Body of pancreas (tissue), 4 donors: ENCODE data around the gene LBP. TPM values are rescaled to one million over a fixed set of nuclear protein-coding genes. Genes with fewer than 3 reads are reported as not detected.

ENCODE experiments used
- ATAC-seq: fragments of 150-250 bp; one replicate; pipeline ENCODE4 v1.9.1; 2016
- DNase-seq, 4 donors: peaks; one replicate each; pipeline ENCODE4 v3.0.0-alpha.2; 2019
- H3K27ac ChIP-seq, 4 donors: fragments of 200-600 bp; sonication (generic); 1 replicate in 3 of 4; 2 replicates in 1 of 4; pipeline versions ENCODE4 v1.5.1 to v1.6.1; 2016 to 2019; ENCODE audit warnings: mild to moderate bottlenecking in 1 of 4, mixed read lengths in 1 of 4, moderate library complexity in 1 of 4
- H3K27me3 ChIP-seq, 2 donors: fragments of 200-600 bp; sonication (generic); one replicate each; pipeline ENCODE4 v1.6.0; 2016; ENCODE audit warnings: mild to moderate bottlenecking in 1 of 2
- H3K36me3 ChIP-seq, 2 donors: fragments of 200-600 bp; sonication (generic); replicated peaks in 1 of 2; 2 replicates each; pipeline ENCODE4 v1.5.1; 2016; ENCODE audit warnings: low read depth in 2 of 2; ENCODE audit not compliant: insufficient read depth in 1 of 2
- H3K4me1 ChIP-seq: fragments of 200-600 bp; sonication (generic); one replicate; pipeline ENCODE4 v1.6.0; 2016
- H3K4me3 ChIP-seq, 2 donors: fragments of 200-600 bp; sonication (generic); 1 replicate in 1 of 2; 2 replicates in 1 of 2; pipeline ENCODE4 v1.5.1; 2016 to 2019
- H3K9me3 ChIP-seq, 3 donors: fragments of 200-600 bp; sonication (generic); 1 replicate in 2 of 3; 2 replicates in 1 of 3; pipeline ENCODE4 v1.5.1; 2016
- POLR2A ChIP-seq, 3 donors: fragments of 450-650 bp; IDR thresholded peaks; one replicate each; pipeline ENCODE4 v1.6.1; 2016; ENCODE audit warnings: antibody characterized with exemption in 3 of 3, mild to moderate bottlenecking in 2 of 3
- WGBS, 2 donors: methylation state at CpG; one replicate each; pipeline ENCODE4 v1.1.5; 2017; 5-methylcytosine and 5-hydroxymethylcytosine counted together
- intact Hi-C: fragments of 100-400 bp; cut with DNase I; formaldehyde crosslinking; loops from one replicate; pipeline ENCODE4 v1.15.1; 2023
- total RNA-seq, 2 donors: library from RNA; depleted of rRNA; stranded (reverse); fragments of >200 nt; gene quantifications; one replicate each; pipeline ENCODE4 v1.1.0, GENCODE V29; 2016
- TF ChIP-seq, protein P1 (sequence below), 7 experiments: fragments of 450-650 bp in 4 of 7; fragments of 200-600 bp in 3 of 7; sonication (generic) in 3 of 7; IDR thresholded peaks; one replicate each; pipeline ENCODE4 v1.5.1; 2016 to 2019; ENCODE audit warnings: antibody characterized with exemption in 7 of 7

The LBP gene
- total RNA-seq, 2 donors from 2014 or later: 0.66 TPM; not detected in 1

DNA sequence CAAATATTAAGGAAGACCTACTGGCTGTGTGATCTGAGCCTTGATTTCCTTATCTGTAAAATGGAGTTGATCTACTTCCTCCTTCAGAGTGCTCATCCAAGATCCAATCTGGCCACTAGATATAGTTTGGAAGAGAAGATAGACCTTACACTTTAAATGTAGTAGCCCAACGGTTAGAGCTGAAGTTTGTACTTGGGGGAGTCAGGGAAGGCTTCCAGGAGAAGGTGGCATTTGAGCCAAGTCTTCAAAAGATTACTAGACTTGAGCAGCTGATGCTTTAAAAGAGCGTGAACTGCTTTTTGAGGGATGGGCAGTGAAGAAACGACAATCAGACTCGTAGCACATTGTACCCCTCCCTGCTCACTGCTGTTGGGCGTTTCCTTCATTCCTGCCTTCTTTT lies 3.6 kb downstream of the LBP start:
- H3K4me3 ChIP-seq: no peak overlapping the region
- 62 to 68% methylated on average over 5 of the region's 5 CpGs for WGBS, 2 donors
- no peak for TF ChIP-seq POLR2A (IDR thresholded peaks at IDR 0.05)
- TF ChIP-seq, protein P1, sequence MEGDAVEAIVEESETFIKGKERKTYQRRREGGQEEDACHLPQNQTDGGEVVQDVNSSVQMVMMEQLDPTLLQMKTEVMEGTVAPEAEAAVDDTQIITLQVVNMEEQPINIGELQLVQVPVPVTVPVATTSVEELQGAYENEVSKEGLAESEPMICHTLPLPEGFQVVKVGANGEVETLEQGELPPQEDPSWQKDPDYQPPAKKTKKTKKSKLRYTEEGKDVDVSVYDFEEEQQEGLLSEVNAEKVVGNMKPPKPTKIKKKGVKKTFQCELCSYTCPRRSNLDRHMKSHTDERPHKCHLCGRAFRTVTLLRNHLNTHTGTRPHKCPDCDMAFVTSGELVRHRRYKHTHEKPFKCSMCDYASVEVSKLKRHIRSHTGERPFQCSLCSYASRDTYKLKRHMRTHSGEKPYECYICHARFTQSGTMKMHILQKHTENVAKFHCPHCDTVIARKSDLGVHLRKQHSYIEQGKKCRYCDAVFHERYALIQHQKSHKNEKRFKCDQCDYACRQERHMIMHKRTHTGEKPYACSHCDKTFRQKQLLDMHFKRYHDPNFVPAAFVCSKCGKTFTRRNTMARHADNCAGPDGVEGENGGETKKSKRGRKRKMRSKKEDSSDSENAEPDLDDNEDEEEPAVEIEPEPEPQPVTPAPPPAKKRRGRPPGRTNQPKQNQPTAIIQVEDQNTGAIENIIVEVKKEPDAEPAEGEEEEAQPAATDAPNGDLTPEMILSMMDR (IDR thresholded peaks at IDR 0.05): no peak
- intact Hi-C loops: no loop called here
- no peak overlapping the region for H3K27ac ChIP-seq
- H3K27me3 ChIP-seq: no peaks in the 10 kb centered on the region
- no peaks in the 10 kb centered on the region for H3K36me3 ChIP-seq
- DNase-seq (no peak), ATAC-seq (no peak)
- no peaks in the 10 kb centered on the region for H3K9me3 ChIP-seq
- H3K4me1 ChIP-seq: no peaks in the 10 kb centered on the region

DNA sequence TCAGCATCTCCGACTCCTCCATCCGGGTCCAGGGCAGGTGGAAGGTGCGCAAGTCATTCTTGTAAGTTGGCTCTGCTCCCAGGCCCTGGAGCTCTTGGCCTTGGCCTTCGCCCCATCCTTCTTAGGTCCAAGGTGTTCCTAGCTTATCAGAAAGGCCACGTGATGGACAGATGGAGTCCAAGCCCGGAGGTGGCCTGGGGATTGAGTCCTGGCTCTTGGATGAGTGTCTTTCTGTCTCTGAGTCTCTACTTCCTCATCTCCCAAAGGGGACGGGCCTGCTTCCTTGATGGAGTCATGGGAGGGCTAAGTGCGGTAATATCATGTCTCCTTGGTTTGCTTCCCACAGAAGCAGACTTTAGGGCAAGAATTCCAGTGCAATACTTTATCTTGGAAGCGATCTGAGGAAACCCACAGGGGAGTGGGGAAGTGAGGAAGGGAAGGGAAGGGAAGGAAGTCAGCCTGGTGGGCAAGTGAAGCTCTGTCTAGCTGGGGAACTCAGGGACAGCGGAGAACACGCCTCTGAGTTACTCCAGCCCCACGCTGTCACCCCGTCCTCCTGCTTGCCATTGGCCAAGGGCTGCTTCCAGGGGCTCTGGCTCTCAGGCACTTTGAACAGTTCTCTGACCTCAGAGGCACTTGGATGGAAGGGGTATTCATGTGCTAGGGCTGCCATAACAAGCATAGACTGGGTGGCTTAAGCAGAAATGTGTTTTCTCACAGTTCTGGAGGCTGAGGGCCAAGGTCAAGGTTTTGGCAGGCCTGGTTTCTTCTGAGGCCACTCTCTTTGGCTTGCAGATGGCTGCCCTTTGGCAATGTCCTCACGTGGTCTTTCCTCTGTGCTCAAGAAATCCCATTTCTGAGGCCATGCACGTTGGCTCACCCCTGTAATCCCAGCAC lies 4.8 kb downstream of the LBP start:
- WGBS, 2 donors: 55 to 68% methylated on average over 13 to 15 of the region's 15 CpGs
- Histone ChIP-seq H3K4me3 (no peak overlapping the region), H3K27me3 (no peaks in the 10 kb centered on the region), H3K4me1 (no peaks in the 10 kb centered on the region), H3K27ac (no peak overlapping the region), H3K9me3 (no peaks in the 10 kb centered on the region), H3K36me3 (no peaks in the 10 kb centered on the region)
- TF ChIP-seq, protein P1 (IDR thresholded peaks at IDR 0.05): no peak
- TF ChIP-seq POLR2A (IDR thresholded peaks at IDR 0.05): no peak
- DNase-seq (peak; percentile 15 to 43 (median 32)), ATAC-seq (peak; percentile 55)
- intact Hi-C loops: no loop called here

DNA sequence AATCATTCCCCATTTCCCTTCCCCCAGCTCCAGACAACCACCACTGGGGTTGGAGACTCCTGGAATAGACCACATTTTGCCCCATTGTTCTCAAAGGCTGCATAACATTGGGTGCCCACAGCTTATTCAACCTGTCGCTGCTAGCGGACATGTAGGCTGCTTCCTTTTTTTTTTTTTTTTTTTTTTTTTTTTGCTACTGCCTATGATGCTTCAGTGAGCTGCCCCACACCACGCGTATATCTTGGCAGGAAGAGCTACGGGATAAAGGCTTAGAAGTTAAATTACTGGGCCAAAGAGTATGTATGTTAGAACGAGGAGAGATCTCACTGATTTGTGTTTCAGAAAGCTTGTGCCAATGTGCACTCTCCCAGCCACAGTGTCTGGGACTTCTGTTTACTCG lies 7.0 kb downstream of the LBP start:
- TF ChIP-seq POLR2A (IDR thresholded peaks at IDR 0.05): no peak
- TF ChIP-seq, protein P1 (IDR thresholded peaks at IDR 0.05): no peak
- intact Hi-C loops: no loop called here
- H3K4me3 ChIP-seq: no peak overlapping the region
- no peaks in the 10 kb centered on the region for H3K4me1 ChIP-seq
- DNase-seq (no peak), ATAC-seq (no peak)
- H3K9me3 ChIP-seq: no peaks in the 10 kb centered on the region
- no peaks in the 10 kb centered on the region for H3K36me3 ChIP-seq
- H3K27me3 ChIP-seq: no peaks in the 10 kb centered on the region
- H3K27ac ChIP-seq: no peak overlapping the region
- WGBS, 2 donors: 62 to 69% methylated on average over 7 of the region's 7 CpGs

DNA sequence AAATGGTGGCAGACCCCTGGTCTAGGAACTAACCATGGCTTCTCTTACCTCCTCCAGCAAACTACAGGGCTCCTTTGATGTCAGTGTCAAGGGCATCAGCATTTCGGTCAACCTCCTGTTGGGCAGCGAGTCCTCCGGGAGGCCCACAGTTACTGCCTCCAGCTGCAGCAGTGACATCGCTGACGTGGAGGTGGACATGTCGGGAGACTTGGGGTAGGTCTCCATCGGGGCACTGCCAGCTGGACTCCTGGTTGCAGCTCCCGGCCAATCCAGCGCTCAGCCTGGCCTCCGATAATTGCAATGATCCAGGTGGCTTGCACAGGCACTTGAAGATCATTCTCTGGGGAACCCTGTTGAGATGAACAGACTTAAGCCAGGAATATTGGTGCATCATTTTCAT lies 7.9 kb downstream of the LBP start:
- intact Hi-C loops: no loop called here
- Histone ChIP-seq H3K9me3 (no peaks in the 10 kb centered on the region), H3K27ac (no peak overlapping the region), H3K27me3 (no peaks in the 10 kb centered on the region), H3K4me3 (no peak overlapping the region), H3K36me3 (no peaks in the 10 kb centered on the region), H3K4me1 (no peaks in the 10 kb centered on the region)
- ATAC-seq: no peak
- TF ChIP-seq, protein P1 (IDR thresholded peaks at IDR 0.05): no peak
- TF ChIP-seq POLR2A (IDR thresholded peaks at IDR 0.05): no peak
- no peak for DNase-seq
- 83 to 90% methylated on average over 9 to 10 of the region's 10 CpGs for WGBS, 2 donors
